Caco-2 (cell line): ENCODE data around the gene LRCH3. TPM values are rescaled to one million over a fixed set of nuclear protein-coding genes. Genes with fewer than 3 reads are reported as not detected.
A peak's percentile ranks its signal among the peaks of the same experiment; 100 is the strongest.

Experiments
- BruUV-seq: library from RNA; stranded (reverse); fragments of 400-500 nt; replicated peaks from 2 replicates; lab custom pipeline; 2021; lab: Mats Ljungman, UMichigan
- CTCF ChIA-PET: fragments of 300-600 bp; sonication (Branson Sonifier 250); formaldehyde crosslinking; loops from one replicate; lab custom pipeline; 2022; ENCODE audit warnings: antibody characterized with exemption; lab: Charles Lee
- POLR2A ChIA-PET: fragments of 300-600 bp; sonication (Branson Sonifier 250); formaldehyde crosslinking; loops from one replicate; lab custom pipeline; 2022; ENCODE audit warnings: antibody characterized with exemption; lab: Charles Lee
- DNase-seq, 2 experiments: peaks; one replicate each; pipeline versions ENCODE4 v3.0.0 to v3.0.0-alpha.2; 2020 to 2022
- H3K27me3 ChIP-seq: replicated peaks from 2 replicates; pipeline ENCODE4 v1.6.0; 2011; ENCODE audit warnings: low read length; ENCODE audit not compliant: control insufficient read depth, insufficient read depth
- H3K36me3 ChIP-seq: 2 replicates; pipeline ENCODE4 v1.5.1; 2011; ENCODE audit warnings: low read length; ENCODE audit not compliant: control insufficient read depth, insufficient read depth
- H3K4me1 ChIP-seq: fragments of 250-450 bp; sonication (Bioruptor Pico); 2 replicates; pipeline ENCODE4 v1.5.1; 2020; ENCODE audit warnings: mild to moderate bottlenecking
- H3K4me3 ChIP-seq: 2 replicates; pipeline ENCODE4 v1.5.1; 2011; ENCODE audit warnings: low read depth, mild to moderate bottlenecking, control low read depth, low read length
- H3K9me3 ChIP-seq: fragments of 250-450 bp; sonication (Bioruptor Pico); 2 replicates; pipeline ENCODE4 v1.5.1; 2020; ENCODE audit warnings: mild to moderate bottlenecking, moderate library complexity
- H3K27ac Mint-ChIP-seq: one replicate; pipeline ENCODE4 v1.8.0; 2022; ENCODE audit warnings: mixed read lengths; ENCODE audit not compliant: unreplicated experiment
- H3K27me3 Mint-ChIP-seq: one replicate; pipeline ENCODE4 v1.8.0; 2022; ENCODE audit warnings: mixed read lengths; ENCODE audit not compliant: insufficient read depth, unreplicated experiment
- H3K36me3 Mint-ChIP-seq: one replicate; pipeline ENCODE4 v1.8.0; 2022; ENCODE audit warnings: mild to moderate bottlenecking, mixed read lengths; ENCODE audit not compliant: insufficient read depth, unreplicated experiment
- H3K4me1 Mint-ChIP-seq: one replicate; pipeline ENCODE4 v1.8.0; 2022; ENCODE audit warnings: low read depth, mixed read lengths; ENCODE audit not compliant: unreplicated experiment
- H3K4me3 Mint-ChIP-seq: one replicate; pipeline ENCODE4 v1.8.0; 2022; ENCODE audit warnings: mild to moderate bottlenecking, moderate library complexity, mixed read lengths; ENCODE audit not compliant: unreplicated experiment
- H3K9me3 Mint-ChIP-seq: one replicate; pipeline ENCODE4 v1.8.0; 2022; ENCODE audit warnings: mixed read lengths; ENCODE audit not compliant: unreplicated experiment
- intact Hi-C: fragments of 100-400 bp; cut with micrococcal nuclease; formaldehyde crosslinking; loops from one replicate; pipeline ENCODE4 v1.10.0; 2022; ENCODE audit not compliant: unreplicated experiment
- total RNA-seq: library from RNA; stranded (reverse); gene quantifications from 2 replicates; pipeline ENCODE4 v1.2.3, GENCODE V29; 2022
- TF ChIP-seq, protein P1 (sequence below), 2 experiments: fragments of 200-600 bp in 1 of 2; IDR thresholded peaks; 1 replicate in 1 of 2; 2 replicates in 1 of 2; pipeline versions ENCODE4 v1.5.1 to v1.8.0; 2011 to 2022; ENCODE audit warnings: antibody characterized with exemption in 1 of 2, control low read depth in 1 of 2, inconsistent platforms in 1 of 2, low read depth in 1 of 2, low read length in 1 of 2, mild to moderate bottlenecking in 1 of 2, moderate library complexity in 1 of 2; ENCODE audit not compliant: insufficient read depth in 1 of 2, severe bottlenecking in 1 of 2, unreplicated experiment in 1 of 2

The LRCH3 gene
- total RNA-seq, 1 experiment from 2014 or later: 38.7 TPM

DNA sequence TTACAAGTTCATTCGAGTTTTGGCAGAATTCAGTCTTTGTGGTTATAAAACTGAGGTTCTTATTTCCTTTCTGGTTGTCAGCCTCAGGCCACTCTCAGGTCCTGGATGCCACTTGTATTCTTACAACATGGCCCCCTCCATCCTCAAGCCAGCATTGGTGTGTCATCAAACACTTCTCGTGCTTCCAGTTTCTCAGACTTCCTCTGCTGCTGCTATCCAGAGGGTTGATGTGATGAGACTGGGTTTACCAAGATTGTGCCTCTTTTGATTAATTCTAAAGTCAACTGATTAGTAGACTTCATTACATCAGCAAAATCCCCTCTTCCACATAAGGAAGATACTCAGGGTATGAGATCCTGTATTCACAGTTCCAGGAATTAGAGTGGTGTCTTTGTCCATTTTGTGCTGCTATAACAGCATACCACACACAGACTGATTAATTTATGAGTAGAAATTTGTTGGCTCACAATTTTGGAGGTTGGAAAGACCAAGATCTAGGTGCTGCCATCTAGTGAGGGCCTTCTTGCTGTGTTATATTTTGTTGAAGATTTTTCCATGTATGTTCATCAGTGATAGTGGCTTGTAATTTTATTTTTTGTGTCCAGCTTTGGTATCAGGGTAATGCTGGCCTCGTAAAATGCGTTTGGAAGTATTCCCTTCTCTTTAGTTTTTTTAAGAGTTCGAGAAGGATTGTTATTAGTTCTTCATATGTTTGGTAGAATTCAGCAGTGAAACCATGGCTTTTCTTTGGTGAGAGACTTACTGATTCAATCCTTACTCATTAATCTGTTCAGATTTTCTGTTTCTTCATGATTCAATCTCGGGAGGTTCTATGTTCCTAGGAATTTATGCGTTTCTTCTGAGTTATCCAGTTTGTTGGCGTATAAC is 11.1 kb downstream of the LRCH3 start:
- H3K27me3 Mint-ChIP-seq: no peaks in the 10 kb centered on the region
- DNase-seq: peak in 1 of 2 experiments; percentile 16
- intact Hi-C loops: no loop called here
- Histone ChIP-seq H3K27me3 (no peaks in the 10 kb centered on the region), H3K9me3 (no peaks in the 10 kb centered on the region), H3K4me1 (no peaks in the 10 kb centered on the region), H3K4me3 (no peak overlapping the region), H3K36me3 (no peaks in the 10 kb centered on the region)
- H3K9me3 Mint-ChIP-seq: no peaks in the 10 kb centered on the region
- BruUV-seq: no TSS peak
- ChIA-PET CTCF (no interaction called here), POLR2A (no interaction called here)
- H3K4me1 Mint-ChIP-seq: no peaks in the 10 kb centered on the region
- TF ChIP-seq, protein P1, sequence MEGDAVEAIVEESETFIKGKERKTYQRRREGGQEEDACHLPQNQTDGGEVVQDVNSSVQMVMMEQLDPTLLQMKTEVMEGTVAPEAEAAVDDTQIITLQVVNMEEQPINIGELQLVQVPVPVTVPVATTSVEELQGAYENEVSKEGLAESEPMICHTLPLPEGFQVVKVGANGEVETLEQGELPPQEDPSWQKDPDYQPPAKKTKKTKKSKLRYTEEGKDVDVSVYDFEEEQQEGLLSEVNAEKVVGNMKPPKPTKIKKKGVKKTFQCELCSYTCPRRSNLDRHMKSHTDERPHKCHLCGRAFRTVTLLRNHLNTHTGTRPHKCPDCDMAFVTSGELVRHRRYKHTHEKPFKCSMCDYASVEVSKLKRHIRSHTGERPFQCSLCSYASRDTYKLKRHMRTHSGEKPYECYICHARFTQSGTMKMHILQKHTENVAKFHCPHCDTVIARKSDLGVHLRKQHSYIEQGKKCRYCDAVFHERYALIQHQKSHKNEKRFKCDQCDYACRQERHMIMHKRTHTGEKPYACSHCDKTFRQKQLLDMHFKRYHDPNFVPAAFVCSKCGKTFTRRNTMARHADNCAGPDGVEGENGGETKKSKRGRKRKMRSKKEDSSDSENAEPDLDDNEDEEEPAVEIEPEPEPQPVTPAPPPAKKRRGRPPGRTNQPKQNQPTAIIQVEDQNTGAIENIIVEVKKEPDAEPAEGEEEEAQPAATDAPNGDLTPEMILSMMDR (IDR thresholded peaks at IDR 0.05; ENCODE audit: insufficient read depth in 1 of 2, low read depth in 1 of 2, low read length in 1 of 2, severe bottlenecking in 1 of 2, unreplicated experiment in 1 of 2): peak; percentile 25 to 37
- H3K36me3 Mint-ChIP-seq: peaks cover 1% of the 10 kb centered on the region
- H3K27ac Mint-ChIP-seq: no peak overlapping the region
- H3K4me3 Mint-ChIP-seq: no peak overlapping the region

DNA sequence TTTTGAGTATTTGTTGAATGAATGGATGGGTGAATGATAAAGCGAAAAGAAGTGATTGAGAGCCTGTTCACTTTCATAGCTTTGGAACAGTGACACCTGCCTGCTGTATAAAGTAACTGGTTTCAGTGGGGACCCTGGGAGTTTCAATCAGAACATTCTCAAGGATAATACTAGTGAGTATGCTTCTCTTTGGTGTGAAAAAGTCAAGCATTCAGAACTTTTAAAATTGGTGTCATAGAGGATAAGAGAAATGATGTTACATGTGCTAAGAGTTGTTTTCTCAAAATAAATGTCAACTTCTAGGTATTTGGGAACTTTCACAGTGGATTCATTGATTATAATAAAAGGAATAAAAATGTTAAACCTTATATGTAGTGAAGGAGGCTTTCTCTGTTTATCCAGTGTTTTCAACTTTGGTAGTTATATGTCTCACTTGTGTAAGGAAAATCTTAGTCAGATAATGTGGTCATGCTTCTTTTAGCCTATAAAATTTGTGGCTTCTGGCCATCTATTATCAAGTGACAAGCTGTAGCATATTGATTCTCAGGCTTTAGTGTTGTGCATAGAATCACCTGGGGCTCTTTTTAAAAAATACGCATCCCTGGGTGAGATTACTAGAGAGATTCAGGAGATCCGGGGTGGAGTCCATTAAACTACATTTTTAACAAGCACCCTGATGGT is 11.9 kb downstream of the LRCH3 start:
- H3K4me3 Mint-ChIP-seq: no peak overlapping the region

GRCh38 chr3:197804511-197804910 is 13.5 kb downstream of the LRCH3 start:
- intact Hi-C loops: no loop called here
- no peaks in the 10 kb centered on the region for H3K36me3 ChIP-seq
- Mint-ChIP-seq H3K27me3 (no peaks in the 10 kb centered on the region), H3K27ac (no peak overlapping the region), H3K4me1 (peaks cover 6% of the 10 kb centered on the region), H3K4me3 (no peak overlapping the region), H3K9me3 (no peaks in the 10 kb centered on the region), H3K36me3 (peaks cover 8% of the 10 kb centered on the region)
- no peaks in the 10 kb centered on the region for H3K27me3 ChIP-seq
- CTCF ChIA-PET: interaction anchor here (0.6 kb wide), 1 partner anchor 40 kb away, joined by 3 read pairs; no protein-coding TSS in a partner anchor
- BruUV-seq: no TSS peak
- no peak overlapping the region for H3K4me3 ChIP-seq
- H3K4me1 ChIP-seq: no peaks in the 10 kb centered on the region
- H3K9me3 ChIP-seq: no peaks in the 10 kb centered on the region
- no peak for DNase-seq
- TF ChIP-seq, protein P1 (IDR thresholded peaks at IDR 0.05; ENCODE audit: insufficient read depth in 1 of 2, low read depth in 1 of 2, low read length in 1 of 2, severe bottlenecking in 1 of 2, unreplicated experiment in 1 of 2): no peak
- POLR2A ChIA-PET: no interaction called here

More for the DNA sequence above, 11.9 kb downstream of the LRCH3 start:
- ChIA-PET POLR2A (no interaction called here), CTCF (no interaction called here)
- intact Hi-C loops: no loop called here
- H3K9me3 Mint-ChIP-seq: no peaks in the 10 kb centered on the region
- no peaks in the 10 kb centered on the region for H3K27me3 Mint-ChIP-seq
- Histone ChIP-seq H3K4me3 (no peak overlapping the region), H3K36me3 (no peaks in the 10 kb centered on the region), H3K4me1 (no peaks in the 10 kb centered on the region), H3K27me3 (no peaks in the 10 kb centered on the region), H3K9me3 (no peaks in the 10 kb centered on the region)
- DNase-seq: peak in 1 of 2 experiments; percentile 3
- H3K4me1 Mint-ChIP-seq: peaks cover 6% of the 10 kb centered on the region
- TF ChIP-seq, protein P1 (IDR thresholded peaks at IDR 0.05; ENCODE audit: insufficient read depth in 1 of 2, low read depth in 1 of 2, low read length in 1 of 2, severe bottlenecking in 1 of 2, unreplicated experiment in 1 of 2): peak; percentile 1 to 33
- no TSS peak for BruUV-seq
- no peak overlapping the region for H3K27ac Mint-ChIP-seq
- peaks cover 8% of the 10 kb centered on the region for H3K36me3 Mint-ChIP-seq
